H9 (cell line): ENCODE results near the gene IQGAP2. TPM values are rescaled to one million over a fixed set of nuclear protein-coding genes. Genes with fewer than 3 reads are reported as not detected.

Source experiments
- DNase-seq: peaks from one replicate; pipeline ENCODE4 v3.0.0-alpha.2; 2017
- H2AFZ ChIP-seq: one replicate; pipeline ENCODE4 v1.6.1; 2013; ENCODE audit warnings: mild to moderate bottlenecking, low read length, control low read depth, moderate library complexity
- H2AK5ac ChIP-seq: 2 replicates; pipeline ENCODE4 v1.6.1; 2013; ENCODE audit warnings: low read length, control low read depth, mixed read lengths; ENCODE audit not compliant: insufficient read length
- H2BK120ac ChIP-seq: one replicate; pipeline ENCODE4 v1.6.1; 2013; ENCODE audit warnings: low read depth, mild to moderate bottlenecking, low read length, control low read depth, inconsistent platforms; ENCODE audit not compliant: poor library complexity, severe bottlenecking
- H2BK12ac ChIP-seq: 2 replicates; pipeline ENCODE4 v1.6.1; 2013; ENCODE audit warnings: low read length, control low read depth, mixed read lengths, low read depth; ENCODE audit not compliant: insufficient read length
- H2BK15ac ChIP-seq: 2 replicates; pipeline ENCODE4 v1.6.1; 2013; ENCODE audit warnings: low read depth, low read length, control low read depth
- H2BK20ac ChIP-seq: one replicate; pipeline ENCODE4 v1.6.1; 2013; ENCODE audit warnings: low read depth, mild to moderate bottlenecking, low read length, control low read depth, inconsistent platforms; ENCODE audit not compliant: poor library complexity, severe bottlenecking
- H2BK5ac ChIP-seq: 2 replicates; pipeline ENCODE4 v1.6.1; 2013; ENCODE audit warnings: low read length, control low read depth, mixed read lengths; ENCODE audit not compliant: insufficient read length
- H3K14ac ChIP-seq: 2 replicates; pipeline ENCODE4 v1.6.1; 2013; ENCODE audit warnings: low read length, control low read depth; ENCODE audit not compliant: insufficient read depth
- H3K18ac ChIP-seq: 2 replicates; pipeline ENCODE4 v1.6.1; 2013; ENCODE audit warnings: low read depth, mild to moderate bottlenecking, mixed read lengths, low read length, control low read depth; ENCODE audit not compliant: insufficient read length
- H3K23ac ChIP-seq: 2 replicates; pipeline ENCODE4 v1.6.1; 2013; ENCODE audit warnings: low read length, control low read depth, mixed read lengths, low read depth; ENCODE audit not compliant: insufficient read length
- H3K23me2 ChIP-seq: 2 replicates; pipeline ENCODE4 v1.6.1; 2013; ENCODE audit warnings: low read depth, mild to moderate bottlenecking, mixed read lengths, low read length, control low read depth; ENCODE audit not compliant: insufficient read length, poor library complexity, severe bottlenecking
- H3K27ac ChIP-seq: 2 replicates; pipeline ENCODE4 v1.5.1; 2013; ENCODE audit warnings: low read length, control low read depth, mixed read lengths, low read depth; ENCODE audit not compliant: insufficient read length
- H3K27me3 ChIP-seq: 2 replicates; pipeline ENCODE4 v1.6.1; 2013; ENCODE audit warnings: low read length, control low read depth, inconsistent platforms; ENCODE audit not compliant: insufficient read depth
- H3K4ac ChIP-seq: 2 replicates; pipeline ENCODE4 v1.6.1; 2013; ENCODE audit warnings: low read depth, mild to moderate bottlenecking, control low read depth, inconsistent platforms, low read length, moderate library complexity
- H3K4me1 ChIP-seq: 2 replicates; pipeline ENCODE4 v1.6.1; 2013; ENCODE audit warnings: low read length, control low read depth, inconsistent platforms; ENCODE audit not compliant: insufficient read depth
- H3K4me2 ChIP-seq: 2 replicates; pipeline ENCODE4 v1.6.1; 2013; ENCODE audit warnings: low read length, control low read depth, mixed read lengths; ENCODE audit not compliant: insufficient read length, insufficient read depth
- H3K56ac ChIP-seq: 2 replicates; pipeline ENCODE4 v1.6.1; 2013; ENCODE audit warnings: low read depth, mild to moderate bottlenecking, mixed read lengths, low read length, control low read depth; ENCODE audit not compliant: insufficient read length
- H3K79me1 ChIP-seq: 2 replicates; pipeline ENCODE4 v1.6.1; 2013; ENCODE audit warnings: low read depth, mild to moderate bottlenecking, moderate library complexity, low read length, control low read depth, inconsistent platforms; ENCODE audit not compliant: insufficient read depth, poor library complexity, severe bottlenecking
- H3K79me2 ChIP-seq: 2 replicates; pipeline ENCODE4 v1.6.1; 2013; ENCODE audit warnings: low read length, control low read depth, inconsistent platforms; ENCODE audit not compliant: insufficient read depth
- H3K9ac ChIP-seq: 2 replicates; pipeline ENCODE4 v1.6.1; 2013; ENCODE audit warnings: low read length, control low read depth, mixed read lengths; ENCODE audit not compliant: insufficient read length; ENCODE audit errors: extremely low read depth
- H3K9me3 ChIP-seq: one replicate; pipeline ENCODE4 v1.6.1; 2013; ENCODE audit warnings: low read depth, low read length, inconsistent platforms; ENCODE audit not compliant: control insufficient read depth
- H3T11ph ChIP-seq: one replicate; pipeline ENCODE4 v1.6.1; 2013; ENCODE audit warnings: mild to moderate bottlenecking, low read length, control low read depth, inconsistent platforms
- H4K20me1 ChIP-seq: one replicate; pipeline ENCODE4 v1.6.1; 2013; ENCODE audit not compliant: control insufficient read depth, insufficient read length, insufficient read depth
- H4K5ac ChIP-seq: 2 replicates; pipeline ENCODE4 v1.6.1; 2013; ENCODE audit warnings: low read depth, mild to moderate bottlenecking, mixed read lengths, low read length, control low read depth; ENCODE audit not compliant: insufficient read length
- H4K8ac ChIP-seq: replicated peaks from 2 replicates; pipeline ENCODE4 v1.6.1; 2013; ENCODE audit warnings: low read length, control low read depth, mixed read lengths, low read depth; ENCODE audit not compliant: insufficient read length
- H4K91ac ChIP-seq: 2 replicates; pipeline ENCODE4 v1.6.1; 2013; ENCODE audit warnings: low read depth, mild to moderate bottlenecking, moderate library complexity, mixed read lengths, low read length, control low read depth; ENCODE audit not compliant: insufficient read length
- H3K27ac Mint-ChIP-seq, 3 experiments: 2 replicates in 2 of 3; 3 replicates in 1 of 3; pipeline ENCODE4 v1.8.0; 2020 to 2021; ENCODE audit warnings: mixed read lengths in 3 of 3, mild to moderate bottlenecking in 1 of 3, moderate library complexity in 1 of 3
- H3K27me3 Mint-ChIP-seq: 2 replicates; pipeline ENCODE4 v1.8.0; 2021; ENCODE audit warnings: low read depth, mild to moderate bottlenecking, moderate library complexity, mixed read lengths
- H3K36me3 Mint-ChIP-seq, 3 experiments: 2 replicates in 2 of 3; 3 replicates in 1 of 3; pipeline ENCODE4 v1.8.0; 2020 to 2021; ENCODE audit warnings: low read depth in 3 of 3, mixed read lengths in 3 of 3; ENCODE audit not compliant: insufficient read depth in 1 of 3
- H3K4me1 Mint-ChIP-seq, 2 experiments: 2 replicates each; pipeline ENCODE4 v1.8.0; 2020; ENCODE audit warnings: mixed read lengths in 2 of 2
- H3K4me3 Mint-ChIP-seq, 2 experiments: 2 replicates in 1 of 2; 3 replicates in 1 of 2; pipeline ENCODE4 v1.8.0; 2020 to 2021; ENCODE audit warnings: mild to moderate bottlenecking in 2 of 2, mixed read lengths in 2 of 2, moderate library complexity in 1 of 2
- H3K9me3 Mint-ChIP-seq, 2 experiments: 2 replicates in 1 of 2; 3 replicates in 1 of 2; pipeline ENCODE4 v1.8.0; 2020; ENCODE audit warnings: mild to moderate bottlenecking in 2 of 2, mixed read lengths in 2 of 2, moderate library complexity in 1 of 2
- WGBS: extraction: QIAGEN DNeasy Blood & Tissue Kit; methylation state at CpG from one replicate; pipeline ENCODE4 v1.1.7; 2013; ENCODE audit warnings: missing lambda C conversion rate, low lambda C conversion rate, mixed read lengths; ENCODE audit not compliant: insufficient read length; ENCODE audit errors: extremely low coverage; 5-methylcytosine and 5-hydroxymethylcytosine counted together
- total RNA-seq: library from RNA; stranded (reverse); gene quantifications from 2 replicates; pipeline ENCODE4 v1.2.1, GENCODE V29; 2021
- TF ChIP-seq, protein P1 (sequence below): fragments of 200-600 bp; sonication (generic); conservative IDR thresholded peaks from 3 replicates; pipeline ENCODE4 v1.8.0; 2021; ENCODE audit warnings: antibody characterized with exemption, mild to moderate bottlenecking

Gene IQGAP2
- total RNA-seq, 1 experiment from 2014 or later: 22.5 TPM

GRCh38 chr5:76408104-76408654 lies 5.1 kb downstream of the IQGAP2 start:
- H2BK20ac ChIP-seq: no peak overlapping the region
- H4K91ac ChIP-seq: no peak overlapping the region
- peaks cover 28% of the 10 kb centered on the region; the same call in 1 of the 2 replicates for H3K79me2 ChIP-seq
- H3K79me1 ChIP-seq: peaks cover 3% of the 10 kb centered on the region
- H3K27ac ChIP-seq: no peak overlapping the region
- H2BK120ac ChIP-seq: no peak overlapping the region
- no peak overlapping the region for H2BK5ac ChIP-seq
- Mint-ChIP-seq H3K27ac (no peak overlapping the region), H3K36me3 (no peaks in the 10 kb centered on the region; a peak in 1 of 7 replicates), H3K4me3 (no peak overlapping the region), H3K4me1 (peaks cover 32 to 39% of the 10 kb centered on the region in 2 experiments), H3K9me3 (no peaks in the 10 kb centered on the region; a peak in 2 of 5 replicates), H3K27me3 (peaks cover 4% of the 10 kb centered on the region)
- DNase-seq: no peak
- no peak overlapping the region for H3K23ac ChIP-seq
- H2BK15ac ChIP-seq: no peak overlapping the region
- H3K18ac ChIP-seq: no peak overlapping the region
- H3K9ac ChIP-seq: no peak overlapping the region
- no peaks in the 10 kb centered on the region for H4K20me1 ChIP-seq
- no peaks in the 10 kb centered on the region for H3K27me3 ChIP-seq
- H2AFZ ChIP-seq: no peak overlapping the region
- H3K4me1 ChIP-seq: peaks cover 8% of the 10 kb centered on the region; the same call in 1 of the 2 replicates
- no peak overlapping the region for H2BK12ac ChIP-seq
- no peak overlapping the region for H3K4ac ChIP-seq
- no peaks in the 10 kb centered on the region for H3K23me2 ChIP-seq
- H3T11ph ChIP-seq: no peak overlapping the region
- no peaks in the 10 kb centered on the region for H3K9me3 ChIP-seq
- H4K5ac ChIP-seq: no peak overlapping the region
- H2AK5ac ChIP-seq: no peak overlapping the region
- H4K8ac ChIP-seq: no peak overlapping the region
- H3K56ac ChIP-seq: no peak overlapping the region
- no CpG with 5 or more reads among the region's 7 CpGs for WGBS
- H3K4me2 ChIP-seq: no peak overlapping the region
- TF ChIP-seq, protein P1, sequence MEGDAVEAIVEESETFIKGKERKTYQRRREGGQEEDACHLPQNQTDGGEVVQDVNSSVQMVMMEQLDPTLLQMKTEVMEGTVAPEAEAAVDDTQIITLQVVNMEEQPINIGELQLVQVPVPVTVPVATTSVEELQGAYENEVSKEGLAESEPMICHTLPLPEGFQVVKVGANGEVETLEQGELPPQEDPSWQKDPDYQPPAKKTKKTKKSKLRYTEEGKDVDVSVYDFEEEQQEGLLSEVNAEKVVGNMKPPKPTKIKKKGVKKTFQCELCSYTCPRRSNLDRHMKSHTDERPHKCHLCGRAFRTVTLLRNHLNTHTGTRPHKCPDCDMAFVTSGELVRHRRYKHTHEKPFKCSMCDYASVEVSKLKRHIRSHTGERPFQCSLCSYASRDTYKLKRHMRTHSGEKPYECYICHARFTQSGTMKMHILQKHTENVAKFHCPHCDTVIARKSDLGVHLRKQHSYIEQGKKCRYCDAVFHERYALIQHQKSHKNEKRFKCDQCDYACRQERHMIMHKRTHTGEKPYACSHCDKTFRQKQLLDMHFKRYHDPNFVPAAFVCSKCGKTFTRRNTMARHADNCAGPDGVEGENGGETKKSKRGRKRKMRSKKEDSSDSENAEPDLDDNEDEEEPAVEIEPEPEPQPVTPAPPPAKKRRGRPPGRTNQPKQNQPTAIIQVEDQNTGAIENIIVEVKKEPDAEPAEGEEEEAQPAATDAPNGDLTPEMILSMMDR: no peak
- no peak overlapping the region for H3K14ac ChIP-seq
